NCI-H2081 treated with DMSO at 0.1 percent for 48 hours (cell line): ENCODE data around the gene SNX32.
"Not testable (repeated sequence)": the region's sequence is repeated elsewhere in the genome, so short reads cannot be mapped to it uniquely, and the experiment has no call there.

Source experiments
- DNase-seq: peaks from one replicate; lab custom pipeline; 2025; lab: John Stamatoyannopoulos, UW

The SNX32 gene

DNA sequence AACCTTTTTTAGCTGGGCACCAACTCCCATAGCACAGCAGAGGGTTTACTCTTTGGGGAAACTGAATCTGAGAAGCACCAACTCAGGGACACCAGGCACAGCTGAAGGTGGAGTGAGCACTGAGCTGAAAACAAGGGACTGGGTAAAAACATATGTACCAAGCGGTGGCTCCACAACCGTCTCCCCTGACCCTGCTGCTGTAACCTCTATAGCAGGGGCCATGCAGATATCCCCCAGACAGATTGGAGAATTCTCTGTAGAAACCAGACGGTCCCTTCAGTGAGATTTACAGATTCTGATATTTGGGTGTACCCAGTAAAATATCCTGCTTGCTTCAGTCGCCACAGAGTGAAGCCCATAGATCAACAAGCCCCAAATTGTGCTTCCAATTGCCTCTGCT is 4.3 kb upstream of the SNX32 start:
- no peak for DNase-seq

DNA sequence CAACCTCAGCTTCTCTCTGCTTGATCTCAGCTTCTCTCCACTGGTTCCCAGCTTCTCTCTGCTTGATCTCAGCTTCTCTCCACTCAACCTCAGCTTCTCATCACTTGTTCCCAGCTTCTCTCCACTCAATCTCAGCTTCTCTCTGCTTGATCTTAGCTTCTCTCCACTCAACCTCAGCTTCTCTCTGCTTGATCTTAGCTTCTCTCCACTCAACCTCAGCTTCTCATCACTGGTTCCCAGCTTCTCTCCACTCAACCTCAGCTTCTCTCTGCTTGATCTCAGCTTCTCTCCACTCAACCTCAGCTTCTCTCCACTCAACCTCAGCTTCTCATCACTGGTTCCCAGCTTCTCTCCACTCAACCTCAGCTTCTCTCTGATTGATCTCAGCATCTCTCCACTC is 1.5 kb upstream of the SNX32 start:
- not testable (repeated sequence) for DNase-seq

DNA sequence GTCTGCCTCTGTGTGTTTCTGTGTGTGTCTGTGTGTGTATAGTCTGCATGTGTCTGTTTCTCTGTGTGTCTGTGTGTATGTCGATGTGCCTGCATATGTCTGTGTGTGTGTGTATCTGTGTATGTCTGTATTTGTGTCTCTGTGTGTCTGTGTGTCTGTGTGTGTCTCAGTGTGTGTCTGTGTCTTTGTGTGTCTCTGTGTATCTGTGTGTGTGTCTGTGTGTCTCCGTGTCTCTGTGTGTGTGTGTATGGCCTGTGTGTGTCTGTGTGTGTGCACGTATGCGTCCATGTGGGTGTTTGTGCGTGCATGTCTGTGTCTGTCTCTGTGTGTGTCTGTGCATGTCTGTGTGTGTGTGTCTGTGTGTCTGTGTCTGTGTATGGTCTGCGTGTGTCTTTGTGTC is 439 bp downstream of the SNX32 start:
- DNase-seq = no peak

DNA sequence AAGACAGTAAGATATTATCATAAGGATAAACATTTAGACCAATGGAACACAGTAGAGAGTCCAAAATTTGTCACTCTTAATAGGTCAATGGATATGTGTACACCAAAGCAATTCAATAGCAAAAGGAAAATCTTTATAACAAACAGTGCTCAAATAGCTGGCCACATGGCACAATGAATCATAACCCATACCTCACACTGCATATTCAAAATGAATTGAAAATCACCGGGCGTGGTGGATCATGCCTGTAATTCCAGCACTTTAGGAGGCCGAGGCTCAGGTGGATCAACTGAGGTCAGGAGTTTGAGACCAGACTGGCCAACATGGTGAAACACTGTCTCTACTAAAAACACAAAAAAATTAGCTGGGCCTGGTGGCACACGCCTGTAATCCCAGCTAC is 8.4 kb downstream of the SNX32 start:
- DNase-seq = no peak

- DNase-seq = no peak
Measured at GRCh38 chr11:65843811-65844210, 10.0 kb downstream of the SNX32 start.

DNA sequence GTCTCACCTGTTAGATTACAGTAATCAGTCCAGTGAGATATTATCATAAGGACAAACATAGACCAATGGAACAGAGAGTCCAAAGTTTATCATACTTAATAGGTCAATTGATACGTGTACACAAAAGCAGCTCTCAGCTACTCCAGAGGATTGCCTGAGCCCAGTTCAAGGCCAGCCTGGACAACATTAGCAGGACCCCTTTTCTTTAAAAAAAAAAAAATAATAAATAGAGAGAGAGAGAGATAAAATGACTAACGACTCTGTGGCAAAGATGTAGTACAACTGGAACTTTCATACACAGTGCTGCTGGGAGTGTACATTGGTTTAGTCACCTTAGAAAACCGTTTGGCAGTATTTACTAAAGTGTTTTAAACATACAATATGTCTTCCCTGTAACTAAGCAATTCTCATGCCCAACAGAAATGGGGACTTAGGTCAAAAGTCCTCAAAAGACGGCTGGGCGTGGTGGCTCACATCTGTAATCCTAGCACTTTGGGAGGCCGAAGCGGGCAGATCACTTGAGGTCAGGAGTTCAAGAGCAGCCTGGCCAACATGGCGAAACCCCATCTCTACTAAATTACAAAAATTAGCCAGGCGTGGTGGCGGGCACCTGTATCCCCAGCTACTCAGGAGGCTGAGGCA is 10.6 kb downstream of the SNX32 start:
- no peak for DNase-seq

GRCh38 chr11:65847746-65848145 is 14.0 kb downstream of the SNX32 start:
- DNase-seq = no peak

GRCh38 chr11:65848693-65849092 is 14.9 kb downstream of the SNX32 start:
- DNase-seq = not testable (repeated sequence)

DNA sequence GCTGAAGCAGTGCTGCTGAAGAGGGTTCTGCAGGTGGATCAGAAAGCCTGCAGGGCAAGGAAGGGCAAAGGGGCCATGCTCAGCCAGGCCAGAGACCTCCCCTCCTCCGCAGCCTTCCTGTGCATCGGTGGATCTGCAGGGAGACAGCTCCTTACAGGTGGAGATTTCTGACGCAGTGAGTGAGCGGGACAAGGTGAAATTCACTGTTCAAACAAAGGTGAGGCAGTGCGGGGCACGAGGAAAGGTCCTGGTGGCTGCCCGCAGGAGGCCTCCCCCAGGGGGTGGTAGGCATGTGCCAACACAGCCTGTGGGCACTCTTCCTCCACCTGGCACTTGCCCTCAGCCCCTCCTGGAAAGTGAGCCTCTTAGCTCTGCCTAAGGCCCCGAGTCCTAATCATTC is 15.6 kb downstream of the SNX32 start:
- no peak for DNase-seq

DNA sequence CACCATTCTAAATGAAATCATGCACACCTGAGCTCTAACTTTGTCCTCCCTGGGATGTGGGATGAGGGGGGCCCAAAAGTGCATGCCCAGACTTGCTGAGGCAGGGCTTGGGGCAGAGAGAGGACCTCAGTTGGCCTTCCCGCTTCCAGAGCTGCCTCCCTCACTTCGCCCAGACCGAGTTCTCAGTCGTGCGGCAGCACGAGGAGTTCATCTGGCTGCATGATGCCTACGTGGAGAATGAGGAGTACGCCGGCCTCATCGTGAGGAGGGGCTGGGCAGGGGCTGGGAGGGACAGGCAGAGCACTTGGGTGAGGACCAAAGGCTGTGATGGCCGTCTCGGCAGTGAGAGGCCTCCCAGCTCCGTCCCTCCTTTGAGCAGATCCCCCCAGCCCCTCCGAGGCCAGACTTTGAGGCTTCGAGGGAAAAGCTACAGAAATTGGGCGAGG is 16.0 kb downstream of the SNX32 start:
- no peak for DNase-seq

GRCh38 chr11:65850217-65851082 is 16.7 kb downstream of the SNX32 start:
- DNase-seq = no peak

DNA sequence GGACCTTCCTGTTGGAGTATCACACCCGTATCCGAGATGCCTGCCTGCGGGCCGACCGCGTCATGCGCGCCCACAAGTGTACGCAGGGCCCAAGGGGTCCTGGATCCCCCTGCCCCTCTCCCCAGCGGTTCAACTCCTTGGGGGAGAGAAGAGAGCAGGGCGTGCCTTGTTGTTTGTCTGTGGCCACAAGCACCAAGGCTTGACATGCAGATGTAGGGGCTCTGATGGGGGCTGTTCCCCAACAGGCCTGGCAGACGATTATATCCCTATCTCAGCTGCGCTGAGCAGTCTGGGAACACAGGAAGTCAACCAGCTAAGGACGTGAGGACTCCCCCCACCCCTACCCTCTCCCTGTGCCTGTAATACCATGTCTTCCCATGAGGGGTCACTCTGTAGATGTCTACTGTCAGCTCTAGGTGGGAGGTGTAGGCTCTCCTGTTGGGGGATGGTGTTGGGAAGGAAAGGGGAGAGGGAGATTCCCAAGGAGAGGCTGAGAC is 17.4 kb downstream of the SNX32 start:
- DNase-seq = no peak

DNA sequence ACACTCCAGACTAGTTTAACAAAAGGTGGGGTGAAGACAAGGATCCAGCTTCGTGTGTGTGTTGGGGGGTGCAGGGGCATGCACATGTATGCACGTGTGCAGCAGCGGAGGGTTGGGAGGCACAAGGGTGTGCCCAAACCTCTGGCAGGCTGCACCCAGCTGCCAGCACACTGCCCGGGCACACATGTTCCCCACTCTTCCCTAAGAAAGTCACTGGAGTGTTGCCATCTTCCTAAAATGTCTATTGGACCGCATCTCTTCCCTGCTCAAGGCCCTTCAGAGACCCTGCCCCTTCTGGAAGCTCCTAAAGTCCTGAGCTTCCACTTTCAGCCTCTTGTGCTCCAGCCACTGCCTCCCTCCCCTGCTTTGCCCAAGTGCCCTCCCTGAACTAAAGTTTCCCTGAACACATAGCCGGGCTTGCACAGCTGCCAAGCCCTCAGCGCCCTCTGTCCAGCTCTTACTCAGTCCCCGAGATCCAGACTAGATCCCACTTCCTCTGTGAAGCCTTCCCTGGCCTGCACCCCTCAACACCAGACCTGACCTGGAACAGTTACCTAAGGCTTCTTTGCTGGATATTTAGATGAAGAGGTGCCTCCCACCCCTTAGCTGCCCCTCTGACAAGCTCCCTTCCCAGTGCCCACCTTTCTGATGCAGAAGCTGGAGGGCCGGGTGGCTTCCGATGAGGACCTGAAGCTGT is 18.2 kb downstream of the SNX32 start:
- no peak for DNase-seq

GRCh38 chr11:65852508-65853245 is 18.9 kb downstream of the SNX32 start:
- no peak for DNase-seq

DNA sequence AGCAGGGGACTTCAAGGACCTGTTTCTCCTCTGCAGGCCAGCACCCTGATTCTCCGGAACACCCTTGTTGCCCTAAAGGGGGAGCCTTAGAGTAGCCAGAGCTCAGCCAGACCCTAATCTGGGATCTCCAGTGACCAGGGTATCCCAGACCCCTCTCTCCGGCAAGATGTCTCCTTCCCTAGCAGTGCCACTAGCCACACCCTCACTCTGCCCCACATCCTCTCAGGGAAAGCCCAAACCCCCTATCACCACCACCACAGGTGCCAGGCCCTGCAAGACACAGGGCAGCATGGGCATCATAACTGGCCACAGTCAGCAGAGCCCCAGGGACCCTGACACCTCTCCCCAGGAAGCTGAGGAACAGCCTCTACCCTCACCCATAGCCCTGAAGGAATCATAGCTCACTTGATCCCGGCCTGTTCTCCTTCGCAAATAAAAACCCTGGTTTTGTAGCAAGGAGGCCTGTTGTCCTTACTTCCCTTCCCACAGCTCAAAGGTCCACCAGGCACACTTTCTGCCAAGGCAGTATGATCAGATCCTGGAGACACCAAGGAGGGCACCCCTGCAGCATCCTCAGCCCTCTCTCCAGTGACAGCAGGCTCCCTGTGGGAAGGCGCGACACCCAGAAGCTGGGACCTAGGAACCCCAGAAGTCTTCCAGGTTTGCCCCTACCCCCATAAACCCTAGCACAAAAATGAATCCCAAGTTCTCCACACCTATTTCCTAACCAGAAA is 19.6 kb downstream of the SNX32 start:
- no peak for DNase-seq

GRCh38 chr11:65854161-65854592 is 20.4 kb downstream of the SNX32 start:
- DNase-seq = no peak

GRCh38 chr11:65854852-65855837 is 21.4 kb downstream of the SNX32 start:
- no peak for DNase-seq

DNA sequence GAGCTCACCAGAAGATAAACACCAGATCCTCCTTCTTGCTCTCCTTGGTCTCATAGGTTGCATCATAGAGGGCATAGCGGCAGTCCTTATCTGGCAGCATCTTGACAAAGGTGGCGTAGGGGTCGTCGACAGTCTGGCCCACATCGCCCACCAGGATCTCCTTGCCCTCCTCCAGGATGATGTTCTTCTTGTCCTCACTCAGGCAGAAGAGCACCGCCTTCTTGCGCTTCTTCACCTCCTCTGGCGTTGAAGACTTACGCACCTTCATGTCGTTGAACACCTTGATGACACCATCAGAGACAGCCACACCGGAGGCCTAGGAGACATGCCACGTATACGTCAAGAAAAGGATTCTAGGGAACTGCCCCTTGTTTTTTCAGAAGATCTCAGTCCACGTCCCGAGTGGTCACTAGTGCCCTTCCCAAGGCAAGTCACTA is 22.2 kb downstream of the SNX32 start:
- no peak for DNase-seq

DNA sequence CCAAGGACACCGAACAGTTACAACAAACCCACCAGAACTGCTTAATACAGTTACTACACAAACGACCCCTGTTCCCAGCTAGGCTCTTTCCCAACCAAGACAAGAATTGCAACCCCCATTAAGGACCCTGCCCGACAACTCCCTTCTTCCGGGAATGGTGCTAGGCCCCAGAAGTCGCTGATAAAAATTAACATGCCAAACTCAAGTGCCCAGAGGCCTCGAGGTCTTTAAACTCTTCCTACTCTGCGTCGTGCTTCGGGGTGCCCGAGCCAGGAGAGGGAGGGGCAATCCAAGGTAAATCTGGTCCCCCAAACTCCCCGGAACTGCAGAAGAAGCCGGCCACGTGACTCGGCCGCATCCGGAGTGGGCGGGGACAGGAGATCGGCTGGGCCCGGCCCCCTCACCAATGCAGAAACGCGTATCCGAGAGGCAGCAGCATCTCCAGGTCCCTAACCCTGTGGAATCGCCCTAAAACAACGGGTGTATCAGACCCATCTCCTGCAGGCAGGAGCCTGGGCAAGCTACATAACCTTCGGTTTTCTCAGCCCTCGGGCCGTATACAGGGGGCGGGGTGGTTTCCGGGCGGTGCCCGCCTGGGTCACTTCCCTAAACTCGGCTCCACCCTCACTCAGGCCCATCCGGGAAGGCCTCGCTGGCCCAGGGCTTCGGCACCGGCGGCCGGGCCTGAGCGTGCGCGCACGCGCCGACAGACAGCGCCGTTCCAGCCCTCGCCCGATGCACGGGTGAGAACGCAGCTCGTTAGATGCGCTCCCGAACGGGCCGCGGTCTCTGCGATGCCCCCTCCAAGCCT is 23.1 kb downstream of the SNX32 start:
- no peak for DNase-seq
